ENCODE results near the gene AMPD2.

DNA sequence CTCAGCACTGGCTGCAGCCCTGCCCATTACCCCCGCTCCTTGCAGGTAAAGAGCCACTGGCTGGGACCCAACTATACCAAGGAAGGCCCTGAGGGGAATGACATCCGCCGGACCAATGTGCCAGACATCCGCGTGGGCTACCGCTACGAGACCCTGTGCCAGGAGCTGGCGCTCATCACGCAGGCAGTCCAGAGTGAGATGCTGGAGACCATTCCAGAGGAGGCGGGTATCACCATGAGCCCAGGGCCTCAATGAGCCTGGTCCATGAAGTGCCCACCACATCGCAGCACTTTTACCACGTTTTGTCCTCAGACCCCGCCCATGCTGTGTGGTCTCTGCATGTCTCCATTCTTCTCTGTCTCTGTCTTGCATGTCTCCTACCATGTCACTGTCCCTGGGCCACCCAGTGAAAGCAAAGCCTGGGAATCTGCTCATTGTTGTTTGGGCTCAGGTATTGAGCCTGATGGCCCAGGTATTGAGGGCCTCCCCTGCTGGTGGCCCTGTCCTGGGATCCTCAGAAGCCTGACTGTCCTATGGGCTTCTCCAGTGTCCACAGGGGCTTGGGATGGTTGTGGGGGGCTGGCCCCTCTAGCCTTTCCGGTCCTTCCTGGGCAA is 11.4 kb downstream of the AMPD2 start:
- TF ChIP-seq, protein P1, sequence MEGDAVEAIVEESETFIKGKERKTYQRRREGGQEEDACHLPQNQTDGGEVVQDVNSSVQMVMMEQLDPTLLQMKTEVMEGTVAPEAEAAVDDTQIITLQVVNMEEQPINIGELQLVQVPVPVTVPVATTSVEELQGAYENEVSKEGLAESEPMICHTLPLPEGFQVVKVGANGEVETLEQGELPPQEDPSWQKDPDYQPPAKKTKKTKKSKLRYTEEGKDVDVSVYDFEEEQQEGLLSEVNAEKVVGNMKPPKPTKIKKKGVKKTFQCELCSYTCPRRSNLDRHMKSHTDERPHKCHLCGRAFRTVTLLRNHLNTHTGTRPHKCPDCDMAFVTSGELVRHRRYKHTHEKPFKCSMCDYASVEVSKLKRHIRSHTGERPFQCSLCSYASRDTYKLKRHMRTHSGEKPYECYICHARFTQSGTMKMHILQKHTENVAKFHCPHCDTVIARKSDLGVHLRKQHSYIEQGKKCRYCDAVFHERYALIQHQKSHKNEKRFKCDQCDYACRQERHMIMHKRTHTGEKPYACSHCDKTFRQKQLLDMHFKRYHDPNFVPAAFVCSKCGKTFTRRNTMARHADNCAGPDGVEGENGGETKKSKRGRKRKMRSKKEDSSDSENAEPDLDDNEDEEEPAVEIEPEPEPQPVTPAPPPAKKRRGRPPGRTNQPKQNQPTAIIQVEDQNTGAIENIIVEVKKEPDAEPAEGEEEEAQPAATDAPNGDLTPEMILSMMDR (IDR thresholded peaks at IDR 0.05): no peak
- no peak for TF ChIP-seq POLR2A (IDR thresholded peaks at IDR 0.05)

Measured in testis (tissue), 2 donors.